ENCODE results near the gene GNB1L. TPM values are rescaled to one million over a fixed set of nuclear protein-coding genes. Genes with fewer than 3 reads are reported as not detected.

The GNB1L gene
- total and polyA plus RNA-seq, 9 of the 15 experiments (the other 6 are each of a cell fraction or from before 2014, with no cell fraction given) = 0.56 to 50.5 (median 10.2) TPM

DNA sequence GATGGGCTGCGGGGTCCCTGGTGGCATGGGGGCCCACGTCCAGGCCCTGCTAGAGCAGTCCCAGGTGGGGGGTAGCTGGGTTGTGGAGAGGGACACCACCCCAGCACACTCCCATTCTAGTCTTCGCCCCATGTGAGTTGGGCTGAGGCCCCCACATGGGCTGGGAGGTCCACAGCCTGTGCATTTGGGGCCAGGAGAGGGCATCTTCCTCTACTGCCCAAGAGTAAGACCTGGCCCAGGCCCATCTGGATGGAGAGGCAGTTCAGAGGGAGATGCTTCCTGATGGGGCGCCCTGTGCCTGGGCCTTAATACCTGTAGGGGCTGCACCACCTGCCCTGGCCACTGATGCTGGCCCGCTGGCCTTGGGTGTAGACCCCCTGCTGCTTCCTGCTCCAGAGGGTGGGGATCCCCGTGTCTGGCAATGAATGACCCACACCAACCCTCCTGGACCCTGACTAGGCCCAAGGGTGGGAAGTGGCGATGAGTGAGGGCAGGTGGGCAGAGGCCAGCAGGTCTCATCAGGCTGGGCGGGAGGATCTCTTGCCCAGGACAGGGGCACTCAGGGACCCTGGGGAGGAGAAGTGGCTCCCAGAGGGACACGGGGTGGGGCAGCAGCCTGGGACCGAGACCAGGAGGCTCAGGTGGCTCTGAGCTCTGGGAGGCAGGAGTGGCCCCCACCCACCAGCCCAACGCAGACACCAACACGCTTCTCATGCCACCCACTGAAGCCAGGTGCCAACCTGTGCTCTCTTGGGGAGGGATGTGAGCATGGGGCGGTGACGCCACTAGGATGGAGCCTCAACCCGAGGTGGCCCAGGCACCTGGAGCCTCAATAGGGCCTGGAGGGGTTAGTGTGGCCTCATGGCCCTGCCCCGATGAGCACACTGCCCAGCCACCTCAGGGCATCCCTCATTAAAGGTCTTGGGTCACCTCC, 17.4 kb upstream of the GNB1L start (continued):
- TF ChIP-seq, protein P1, sequence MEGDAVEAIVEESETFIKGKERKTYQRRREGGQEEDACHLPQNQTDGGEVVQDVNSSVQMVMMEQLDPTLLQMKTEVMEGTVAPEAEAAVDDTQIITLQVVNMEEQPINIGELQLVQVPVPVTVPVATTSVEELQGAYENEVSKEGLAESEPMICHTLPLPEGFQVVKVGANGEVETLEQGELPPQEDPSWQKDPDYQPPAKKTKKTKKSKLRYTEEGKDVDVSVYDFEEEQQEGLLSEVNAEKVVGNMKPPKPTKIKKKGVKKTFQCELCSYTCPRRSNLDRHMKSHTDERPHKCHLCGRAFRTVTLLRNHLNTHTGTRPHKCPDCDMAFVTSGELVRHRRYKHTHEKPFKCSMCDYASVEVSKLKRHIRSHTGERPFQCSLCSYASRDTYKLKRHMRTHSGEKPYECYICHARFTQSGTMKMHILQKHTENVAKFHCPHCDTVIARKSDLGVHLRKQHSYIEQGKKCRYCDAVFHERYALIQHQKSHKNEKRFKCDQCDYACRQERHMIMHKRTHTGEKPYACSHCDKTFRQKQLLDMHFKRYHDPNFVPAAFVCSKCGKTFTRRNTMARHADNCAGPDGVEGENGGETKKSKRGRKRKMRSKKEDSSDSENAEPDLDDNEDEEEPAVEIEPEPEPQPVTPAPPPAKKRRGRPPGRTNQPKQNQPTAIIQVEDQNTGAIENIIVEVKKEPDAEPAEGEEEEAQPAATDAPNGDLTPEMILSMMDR (IDR thresholded peaks at IDR 0.05 in 2 of 3, conservative IDR thresholded peaks at IDR 0.05 in 1 of 3; ENCODE audit: insufficient read depth in 2 of 3, low read depth in 1 of 3, low read length in 3 of 3) = 0 out of 6 replicates have a peak, but pooled peaks of 1 of the 3 experiments have one; percentile 13
- TF ChIP-seq ZNF668 (CRISPR knock-in tag; IDR thresholded peaks at IDR 0.05) (no peak), SMC3 (conservative IDR thresholded peaks at IDR 0.05; ENCODE audit: insufficient read depth, low read depth, low read length) (0 out of 2 replicates have a peak, but pooled peaks have one; percentile 5), PTBP1 (IDR thresholded peaks at IDR 0.05; ENCODE audit: low read depth, low read length) (no peak), ZNF589 (CRISPR knock-in tag; IDR thresholded peaks at IDR 0.05; ENCODE audit: low read depth) (no peak), MBD2 (IDR thresholded peaks at IDR 0.05; ENCODE audit: borderline replicate concordance, low read depth) (no peak), GATAD2B (IDR thresholded peaks at IDR 0.05; ENCODE audit: borderline replicate concordance) (no peak), SETDB1 (IDR thresholded peaks at IDR 0.05; ENCODE audit: low read length) (peak; percentile 16), RB1 (IDR thresholded peaks at IDR 0.05; ENCODE audit: low read depth) (no peak), POLR2H (tag; IDR thresholded peaks at IDR 0.05; ENCODE audit: low read depth) (no peak), ZNF79 (CRISPR knock-in tag; IDR thresholded peaks at IDR 0.05; ENCODE audit: low read depth) (no peak)
- TF ChIP-seq, protein P2, sequence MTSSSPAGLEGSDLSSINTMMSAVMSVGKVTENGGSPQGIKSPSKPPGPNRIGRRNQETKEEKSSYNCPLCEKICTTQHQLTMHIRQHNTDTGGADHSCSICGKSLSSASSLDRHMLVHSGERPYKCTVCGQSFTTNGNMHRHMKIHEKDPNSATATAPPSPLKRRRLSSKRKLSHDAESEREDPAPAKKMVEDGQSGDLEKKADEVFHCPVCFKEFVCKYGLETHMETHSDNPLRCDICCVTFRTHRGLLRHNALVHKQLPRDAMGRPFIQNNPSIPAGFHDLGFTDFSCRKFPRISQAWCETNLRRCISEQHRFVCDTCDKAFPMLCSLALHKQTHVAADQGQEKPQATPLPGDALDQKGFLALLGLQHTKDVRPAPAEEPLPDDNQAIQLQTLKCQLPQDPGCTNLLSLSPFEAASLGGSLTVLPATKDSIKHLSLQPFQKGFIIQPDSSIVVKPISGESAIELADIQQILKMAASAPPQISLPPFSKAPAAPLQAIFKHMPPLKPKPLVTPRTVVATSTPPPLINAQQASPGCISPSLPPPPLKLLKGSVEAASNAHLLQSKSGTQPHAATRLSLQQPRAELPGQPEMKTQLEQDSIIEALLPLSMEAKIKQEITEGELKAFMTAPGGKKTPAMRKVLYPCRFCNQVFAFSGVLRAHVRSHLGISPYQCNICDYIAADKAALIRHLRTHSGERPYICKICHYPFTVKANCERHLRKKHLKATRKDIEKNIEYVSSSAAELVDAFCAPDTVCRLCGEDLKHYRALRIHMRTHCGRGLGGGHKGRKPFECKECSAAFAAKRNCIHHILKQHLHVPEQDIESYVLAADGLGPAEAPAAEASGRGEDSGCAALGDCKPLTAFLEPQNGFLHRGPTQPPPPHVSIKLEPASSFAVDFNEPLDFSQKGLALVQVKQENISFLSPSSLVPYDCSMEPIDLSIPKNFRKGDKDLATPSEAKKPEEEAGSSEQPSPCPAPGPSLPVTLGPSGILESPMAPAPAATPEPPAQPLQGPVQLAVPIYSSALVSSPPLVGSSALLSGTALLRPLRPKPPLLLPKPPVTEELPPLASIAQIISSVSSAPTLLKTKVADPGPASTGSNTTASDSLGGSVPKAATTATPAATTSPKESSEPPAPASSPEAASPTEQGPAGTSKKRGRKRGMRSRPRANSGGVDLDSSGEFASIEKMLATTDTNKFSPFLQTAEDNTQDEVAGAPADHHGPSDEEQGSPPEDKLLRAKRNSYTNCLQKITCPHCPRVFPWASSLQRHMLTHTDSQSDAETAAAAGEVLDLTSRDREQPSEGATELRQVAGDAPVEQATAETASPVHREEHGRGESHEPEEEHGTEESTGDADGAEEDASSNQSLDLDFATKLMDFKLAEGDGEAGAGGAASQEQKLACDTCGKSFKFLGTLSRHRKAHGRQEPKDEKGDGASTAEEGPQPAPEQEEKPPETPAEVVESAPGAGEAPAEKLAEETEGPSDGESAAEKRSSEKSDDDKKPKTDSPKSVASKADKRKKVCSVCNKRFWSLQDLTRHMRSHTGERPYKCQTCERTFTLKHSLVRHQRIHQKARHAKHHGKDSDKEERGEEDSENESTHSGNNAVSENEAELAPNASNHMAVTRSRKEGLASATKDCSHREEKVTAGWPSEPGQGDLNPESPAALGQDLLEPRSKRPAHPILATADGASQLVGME (CRISPR knock-in tag; IDR thresholded peaks at IDR 0.05) = no peak
- TF ChIP-seq, protein P3, sequence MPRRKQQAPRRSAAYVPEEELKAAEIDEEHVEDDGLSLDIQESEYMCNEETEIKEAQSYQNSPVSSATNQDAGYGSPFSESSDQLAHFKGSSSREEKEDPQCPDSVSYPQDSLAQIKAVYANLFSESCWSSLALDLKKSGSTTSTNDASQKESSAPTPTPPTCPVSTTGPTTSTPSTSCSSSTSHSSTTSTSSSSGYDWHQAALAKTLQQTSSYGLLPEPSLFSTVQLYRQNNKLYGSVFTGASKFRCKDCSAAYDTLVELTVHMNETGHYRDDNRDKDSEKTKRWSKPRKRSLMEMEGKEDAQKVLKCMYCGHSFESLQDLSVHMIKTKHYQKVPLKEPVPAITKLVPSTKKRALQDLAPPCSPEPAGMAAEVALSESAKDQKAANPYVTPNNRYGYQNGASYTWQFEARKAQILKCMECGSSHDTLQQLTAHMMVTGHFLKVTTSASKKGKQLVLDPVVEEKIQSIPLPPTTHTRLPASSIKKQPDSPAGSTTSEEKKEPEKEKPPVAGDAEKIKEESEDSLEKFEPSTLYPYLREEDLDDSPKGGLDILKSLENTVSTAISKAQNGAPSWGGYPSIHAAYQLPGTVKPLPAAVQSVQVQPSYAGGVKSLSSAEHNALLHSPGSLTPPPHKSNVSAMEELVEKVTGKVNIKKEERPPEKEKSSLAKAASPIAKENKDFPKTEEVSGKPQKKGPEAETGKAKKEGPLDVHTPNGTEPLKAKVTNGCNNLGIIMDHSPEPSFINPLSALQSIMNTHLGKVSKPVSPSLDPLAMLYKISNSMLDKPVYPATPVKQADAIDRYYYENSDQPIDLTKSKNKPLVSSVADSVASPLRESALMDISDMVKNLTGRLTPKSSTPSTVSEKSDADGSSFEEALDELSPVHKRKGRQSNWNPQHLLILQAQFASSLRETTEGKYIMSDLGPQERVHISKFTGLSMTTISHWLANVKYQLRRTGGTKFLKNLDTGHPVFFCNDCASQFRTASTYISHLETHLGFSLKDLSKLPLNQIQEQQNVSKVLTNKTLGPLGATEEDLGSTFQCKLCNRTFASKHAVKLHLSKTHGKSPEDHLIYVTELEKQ (CRISPR knock-in tag; IDR thresholded peaks at IDR 0.05) = no peak
